Embryonic facial prominence (tissue), 1 donor: Measurements from ENCODE around the gene MS4A3.
"Not testable (repeated sequence)": the region's sequence is repeated elsewhere in the genome, so short reads cannot be mapped to it uniquely, and the experiment has no call there.

Experiments used
- DNase-seq: peaks from one replicate; pipeline ENCODE4 v3.0.0-alpha.2; 2016; ENCODE audit errors: extremely low spot score

MS4A3 gene

GRCh38 chr11:60056349-60056969 is at the start of gene MS4A3:
Gene MS4A3 (plus strand): TSS chr11:60056665. CDS start chr11:60061161, 4,496 bp downstream.
- no peak for DNase-seq

GRCh38 chr11:60016881-60017280 is 39.6 kb upstream of the MS4A3 start, which contains the start of gene OOSP4B:
Gene OOSP4B (plus strand): TSS chr11:60017181.
- no peak for DNase-seq

- no peak for DNase-seq
Measured at GRCh38 chr11:60018058-60018457, 38.4 kb upstream of the MS4A3 start.

- not testable (repeated sequence) for DNase-seq
Measured at GRCh38 chr11:60020376-60020775, 36.1 kb upstream of the MS4A3 start.

GRCh38 chr11:60029015-60029632 is 27.3 kb upstream of the MS4A3 start:
- no peak for DNase-seq

GRCh38 chr11:60040109-60040508 is 16.4 kb upstream of the MS4A3 start, which contains the start of gene OOSP2:
Gene OOSP2 (plus strand): TSS chr11:60040409. CDS start chr11:60040460, 51 bp downstream.
- DNase-seq, result no peak

- DNase-seq, result not testable (repeated sequence)
Measured at GRCh38 chr11:60050422-60050821, 6.0 kb upstream of the MS4A3 start.

GRCh38 chr11:60050839-60051238 is 5.6 kb upstream of the MS4A3 start:
- DNase-seq, result not testable (repeated sequence)

- no peak for DNase-seq
Measured at GRCh38 chr11:60059052-60059451, 2.6 kb downstream of the MS4A3 start.

- DNase-seq, result no peak
Measured at GRCh38 chr11:60059521-60060240, 3.2 kb downstream of the MS4A3 start.

- no peak for DNase-seq
Measured at GRCh38 chr11:60064111-60064510, 7.6 kb downstream of the MS4A3 start.

GRCh38 chr11:60065801-60066200 is 9.3 kb downstream of the MS4A3 start:
- no peak for DNase-seq

- no peak for DNase-seq
Measured at GRCh38 chr11:60069450-60069849, 13.0 kb downstream of the MS4A3 start.

GRCh38 chr11:60071644-60072043 is 15.2 kb downstream of the MS4A3 start:
- not testable (repeated sequence) for DNase-seq

- no peak for DNase-seq
Measured at GRCh38 chr11:60077216-60077817, 20.9 kb downstream of the MS4A3 start.

GRCh38 chr11:60077981-60078380 is 21.5 kb downstream of the MS4A3 start:
- no peak for DNase-seq

- no peak for DNase-seq
Measured at GRCh38 chr11:60078745-60079144, 22.3 kb downstream of the MS4A3 start.

GRCh38 chr11:60080535-60080934 is 24.1 kb downstream of the MS4A3 start:
- DNase-seq, result no peak

GRCh38 chr11:60084631-60085273 is 28.3 kb downstream of the MS4A3 start:
- no peak for DNase-seq

GRCh38 chr11:60085909-60086308 is 29.4 kb downstream of the MS4A3 start:
- DNase-seq, result no peak

GRCh38 chr11:60087239-60087638 is 30.8 kb downstream of the MS4A3 start:
- no peak for DNase-seq

GRCh38 chr11:60088364-60088763 is 31.9 kb downstream of the MS4A3 start, which contains the start of gene MS4A2:
Gene MS4A2 (plus strand): TSS chr11:60088664. CDS start chr11:60088766, 102 bp downstream.
- no peak for DNase-seq
